Karpas-422 (cell line): ENCODE data around the gene LIMS1. TPM values are rescaled to one million over a fixed set of nuclear protein-coding genes. Genes with fewer than 3 reads are reported as not detected.
A peak's percentile ranks its signal among the peaks of the same experiment; 100 is the strongest.

Experiments
- DNase-seq: peaks from one replicate; pipeline ENCODE4 v3.0.0-alpha.2; 2015
- H2AFZ ChIP-seq: fragments of 200-600 bp; sonication (generic); 2 replicates; pipeline ENCODE4 v1.6.1; 2014; ENCODE audit warnings: antibody characterized with exemption, low read length, mixed read lengths
- H3K27ac ChIP-seq: fragments of 200-600 bp; sonication (generic); 2 replicates; pipeline ENCODE4 v1.5.1; 2014; ENCODE audit warnings: mild to moderate bottlenecking, low read length, moderate library complexity
- H3K27me3 ChIP-seq: fragments of 200-600 bp; sonication (generic); 2 replicates; pipeline ENCODE4 v1.6.1; 2014; ENCODE audit warnings: low read length, mixed read lengths
- H3K36me3 ChIP-seq: fragments of 200-600 bp; sonication (generic); 2 replicates; pipeline ENCODE4 v1.6.1; 2014; ENCODE audit warnings: low read length, mixed read lengths; ENCODE audit not compliant: insufficient read depth
- H3K4me1 ChIP-seq: fragments of 200-600 bp; sonication (generic); 2 replicates; pipeline ENCODE4 v1.6.1; 2014; ENCODE audit warnings: mild to moderate bottlenecking, low read length, mixed read lengths
- H3K4me2 ChIP-seq: fragments of 200-600 bp; sonication (generic); 2 replicates; pipeline ENCODE4 v1.6.1; 2014; ENCODE audit warnings: low read length, low read depth, mild to moderate bottlenecking; ENCODE audit not compliant: poor library complexity, severe bottlenecking
- H3K4me3 ChIP-seq: fragments of 200-600 bp; sonication (generic); 2 replicates; pipeline ENCODE4 v1.5.1; 2014; ENCODE audit warnings: mild to moderate bottlenecking, antibody characterized with exemption, low read length, mixed read lengths
- H3K79me2 ChIP-seq: fragments of 200-600 bp; sonication (generic); 2 replicates; pipeline ENCODE4 v1.6.1; 2014; ENCODE audit warnings: mild to moderate bottlenecking, low read length, mixed read lengths
- H3K9ac ChIP-seq: fragments of 200-600 bp; sonication (generic); 2 replicates; pipeline ENCODE4 v1.6.0; 2014; ENCODE audit warnings: low read length
- H3K9me2 ChIP-seq: fragments of 200-600 bp; sonication (generic), shearing (Covaris generic); replicated peaks from 2 replicates; pipeline ENCODE4 v1.6.0; 2014; ENCODE audit warnings: mild to moderate bottlenecking, low read length, moderate library complexity; ENCODE audit not compliant: insufficient read depth
- H3K9me3 ChIP-seq: fragments of 300-700, 200-600 bp; sonication (generic); 2 replicates; pipeline ENCODE4 v1.6.1; 2014; ENCODE audit warnings: low read length, mixed read lengths
- H4K20me1 ChIP-seq: fragments of 200-600 bp; sonication (generic); 2 replicates; pipeline ENCODE4 v1.6.1; 2014; ENCODE audit warnings: mild to moderate bottlenecking, antibody characterized with exemption, low read length, low read depth; ENCODE audit not compliant: insufficient read depth
- total RNA-seq: library from RNA; depleted of rRNA; stranded (reverse); fragments of >200 nt; shearing (Covaris generic); gene quantifications from 2 replicates; pipeline ENCODE4 v1.2.3, GENCODE V29; 2014; ENCODE audit warnings: low replicate concordance

LIMS1 gene
- total RNA-seq, 1 experiment from 2014 or later, result 9.7 TPM

DNA sequence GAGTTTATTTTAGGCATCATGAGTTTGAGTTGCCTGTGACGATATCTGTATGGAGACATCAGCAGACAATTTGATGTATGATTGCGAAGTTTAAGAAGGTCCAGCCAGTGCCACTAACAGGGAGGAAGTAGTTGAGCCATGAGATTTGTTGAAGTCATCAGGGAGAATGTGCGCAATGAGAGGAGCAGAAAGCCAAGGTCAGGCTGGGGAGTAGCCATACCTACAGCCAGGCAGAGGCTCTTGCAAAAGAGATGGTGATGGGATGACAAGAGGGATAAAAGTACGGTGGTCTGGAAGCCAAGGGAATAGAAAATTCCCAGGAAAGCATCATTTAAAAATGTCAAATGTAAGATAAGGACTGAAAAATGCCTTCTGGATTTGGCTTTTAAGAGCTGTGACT lies 51.2 kb downstream of the LIMS1 start:
- no peak overlapping the region for H3K27ac ChIP-seq
- no peak overlapping the region for H3K4me3 ChIP-seq
- no peaks in the 10 kb centered on the region for H3K27me3 ChIP-seq
- peaks cover 11% of the 10 kb centered on the region for H3K4me1 ChIP-seq
- no peak overlapping the region for H3K9ac ChIP-seq
- H3K9me2 ChIP-seq, result no peaks in the 10 kb centered on the region
- peaks cover 49% of the 10 kb centered on the region for H4K20me1 ChIP-seq
- no peaks in the 10 kb centered on the region for H3K36me3 ChIP-seq
- no peaks in the 10 kb centered on the region for H3K79me2 ChIP-seq
- DNase-seq, result no peak
- no peak overlapping the region for H2AFZ ChIP-seq
- no peak overlapping the region for H3K4me2 ChIP-seq
- no peaks in the 10 kb centered on the region for H3K9me3 ChIP-seq

- no peaks in the 10 kb centered on the region for H3K27me3 ChIP-seq
- no peak overlapping the region for H3K4me2 ChIP-seq
- no peaks in the 10 kb centered on the region for H3K9me2 ChIP-seq
- no peaks in the 10 kb centered on the region for H3K36me3 ChIP-seq
- H2AFZ ChIP-seq, result no peak overlapping the region
- no peak overlapping the region for H3K4me3 ChIP-seq
- H3K4me1 ChIP-seq, result peaks cover 11% of the 10 kb centered on the region
- DNase-seq, result no peak
- H4K20me1 ChIP-seq, result peaks cover 52% of the 10 kb centered on the region
- no peaks in the 10 kb centered on the region for H3K79me2 ChIP-seq
- H3K9ac ChIP-seq, result no peak overlapping the region
- H3K9me3 ChIP-seq, result no peaks in the 10 kb centered on the region
- no peak overlapping the region for H3K27ac ChIP-seq
These were observed 51.8 kb downstream of the LIMS1 start for GRCh38 chr2:108586116-108586515.

DNA sequence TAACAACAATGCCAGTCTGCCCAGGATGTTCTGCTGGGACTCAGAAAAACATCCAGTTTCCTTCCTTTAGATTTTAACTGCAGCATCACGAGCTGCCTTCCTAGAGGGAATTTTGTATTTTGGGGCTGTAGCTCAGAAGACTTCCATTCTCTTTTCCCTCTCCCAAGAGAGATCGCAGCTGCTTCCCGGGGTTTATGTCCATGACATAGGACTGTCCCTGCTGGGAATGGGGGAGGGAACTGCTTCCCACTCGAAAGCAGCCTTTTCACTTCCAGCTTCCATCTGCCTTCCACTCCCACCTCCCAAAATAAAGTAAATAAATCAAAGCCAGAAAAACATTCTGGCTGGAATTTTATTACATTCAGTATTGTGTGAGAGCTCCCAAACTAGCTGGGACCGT lies 52.4 kb downstream of the LIMS1 start:
- Histone ChIP-seq H3K36me3 (no peaks in the 10 kb centered on the region), H3K9me3 (no peaks in the 10 kb centered on the region), H4K20me1 (peaks cover 53% of the 10 kb centered on the region), H3K27ac (no peak overlapping the region), H3K4me3 (no peak overlapping the region), H3K4me2 (no peak overlapping the region), H3K27me3 (no peaks in the 10 kb centered on the region), H3K9me2 (no peaks in the 10 kb centered on the region), H3K9ac (no peak overlapping the region), H2AFZ (no peak overlapping the region), H3K4me1 (peaks cover 11% of the 10 kb centered on the region), H3K79me2 (no peaks in the 10 kb centered on the region)
- DNase-seq, result no peak

- peaks cover 49% of the 10 kb centered on the region for H4K20me1 ChIP-seq
- H3K36me3 ChIP-seq, result no peaks in the 10 kb centered on the region
- H3K4me1 ChIP-seq, result peaks cover 11% of the 10 kb centered on the region
- no peak for DNase-seq
- no peak overlapping the region for H3K4me2 ChIP-seq
- no peaks in the 10 kb centered on the region for H3K9me3 ChIP-seq
- H3K27ac ChIP-seq, result no peak overlapping the region
- H2AFZ ChIP-seq, result no peak overlapping the region
- no peaks in the 10 kb centered on the region for H3K27me3 ChIP-seq
- H3K9me2 ChIP-seq, result no peaks in the 10 kb centered on the region
- H3K4me3 ChIP-seq, result no peak overlapping the region
- H3K9ac ChIP-seq, result no peak overlapping the region
- no peaks in the 10 kb centered on the region for H3K79me2 ChIP-seq
These were observed 53.4 kb downstream of the LIMS1 start for GRCh38 chr2:108587621-108588020.

DNA sequence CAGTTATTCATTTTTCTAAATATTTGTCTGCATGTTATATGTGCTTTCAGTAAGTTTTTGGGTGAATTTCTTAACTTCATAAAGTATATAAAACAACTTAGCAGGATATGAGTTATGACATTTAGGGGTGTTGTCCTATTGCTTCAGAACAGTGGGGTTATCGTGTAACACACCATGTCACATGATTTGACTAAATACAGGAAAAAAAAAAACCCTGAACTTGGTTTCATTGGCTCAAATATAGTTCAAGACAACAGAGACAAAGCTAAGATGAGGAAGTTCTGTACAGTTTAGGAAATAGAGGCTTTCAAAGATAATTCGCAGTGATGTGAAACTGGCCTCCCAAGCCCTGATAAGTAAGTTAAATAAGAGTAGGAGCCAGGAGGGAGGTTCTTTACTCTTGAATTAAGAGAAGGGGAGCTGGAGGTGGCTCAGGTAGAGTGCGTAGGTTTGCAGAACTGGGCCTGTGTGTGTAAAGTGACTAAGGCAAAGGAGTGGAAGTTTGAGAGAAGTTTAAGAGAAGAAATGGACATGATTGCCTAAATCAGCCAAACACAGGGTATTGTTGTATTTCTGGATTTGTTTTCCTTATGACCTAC lies 53.9 kb downstream of the LIMS1 start:
- Histone ChIP-seq H4K20me1 (peaks cover 53% of the 10 kb centered on the region), H3K27ac (no peak overlapping the region), H3K4me3 (no peak overlapping the region), H3K9me2 (no peaks in the 10 kb centered on the region), H3K27me3 (no peaks in the 10 kb centered on the region), H3K9ac (no peak overlapping the region), H2AFZ (no peak overlapping the region), H3K79me2 (no peaks in the 10 kb centered on the region), H3K4me1 (peaks cover 11% of the 10 kb centered on the region), H3K4me2 (no peak overlapping the region), H3K9me3 (no peaks in the 10 kb centered on the region), H3K36me3 (no peaks in the 10 kb centered on the region)
- peak; percentile 67 for DNase-seq

DNA sequence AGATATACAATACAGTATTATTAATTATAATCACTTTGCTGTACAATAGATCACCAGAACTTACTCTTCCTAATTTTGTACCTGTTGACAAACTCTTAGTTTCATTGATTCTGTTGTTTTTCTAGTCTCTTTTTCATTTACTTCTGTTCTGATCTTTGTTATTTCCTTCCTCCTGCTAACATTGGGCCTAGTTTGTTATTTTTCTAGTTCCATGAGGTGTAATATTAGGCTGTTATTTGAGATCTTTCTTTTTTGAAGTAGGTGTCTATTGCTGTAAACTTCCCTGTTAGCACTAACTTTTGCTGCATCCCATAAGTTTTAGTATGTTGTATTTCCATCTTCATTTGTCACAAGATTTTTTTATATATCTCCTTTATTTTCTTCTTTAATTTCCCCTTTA lies 55.1 kb downstream of the LIMS1 start:
- Histone ChIP-seq H3K4me3 (no peak overlapping the region), H3K36me3 (no peaks in the 10 kb centered on the region), H4K20me1 (peaks cover 58% of the 10 kb centered on the region), H3K9me2 (no peaks in the 10 kb centered on the region), H3K79me2 (no peaks in the 10 kb centered on the region), H3K4me1 (peaks cover 11% of the 10 kb centered on the region), H3K27me3 (no peaks in the 10 kb centered on the region), H3K4me2 (no peak overlapping the region), H3K9ac (no peak overlapping the region), H3K27ac (no peak overlapping the region), H3K9me3 (no peaks in the 10 kb centered on the region), H2AFZ (no peak overlapping the region)
- no peak for DNase-seq

DNA sequence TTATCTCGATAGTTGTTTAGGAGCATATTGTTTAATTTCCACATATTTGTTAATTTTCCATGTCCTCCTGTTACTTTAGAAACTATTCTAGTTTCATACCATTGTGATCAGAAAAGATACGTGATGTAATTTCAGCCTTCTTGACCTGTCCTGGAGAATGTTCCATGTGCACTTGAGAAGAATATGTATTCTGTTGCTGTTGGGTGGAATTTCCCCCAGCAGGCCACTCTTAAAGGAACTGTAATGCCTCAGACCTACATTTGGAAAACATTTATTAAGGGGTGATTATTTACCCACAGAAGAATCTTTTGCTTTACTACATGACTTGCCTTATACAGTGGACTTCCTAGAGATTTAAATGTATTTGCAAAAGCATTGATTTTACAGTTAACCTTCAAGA lies 55.5 kb downstream of the LIMS1 start:
- no peak for DNase-seq
- no peaks in the 10 kb centered on the region for H3K36me3 ChIP-seq
- H3K4me1 ChIP-seq, result peaks cover 11% of the 10 kb centered on the region
- no peak overlapping the region for H3K9ac ChIP-seq
- no peak overlapping the region for H3K27ac ChIP-seq
- H3K27me3 ChIP-seq, result no peaks in the 10 kb centered on the region
- H2AFZ ChIP-seq, result no peak overlapping the region
- no peak overlapping the region for H3K4me2 ChIP-seq
- H3K4me3 ChIP-seq, result no peak overlapping the region
- no peaks in the 10 kb centered on the region for H3K79me2 ChIP-seq
- H4K20me1 ChIP-seq, result peaks cover 55% of the 10 kb centered on the region
- no peaks in the 10 kb centered on the region for H3K9me3 ChIP-seq
- H3K9me2 ChIP-seq, result no peaks in the 10 kb centered on the region

- H3K27ac ChIP-seq, result no peak overlapping the region
- H3K9ac ChIP-seq, result no peak overlapping the region
- no peak for DNase-seq
These were observed 56.9 kb downstream of the LIMS1 start for GRCh38 chr2:108591163-108591562.

More at GRCh38 chr2:108591163-108591562, 56.9 kb downstream of the LIMS1 start:
- Histone ChIP-seq H3K9me2 (no peaks in the 10 kb centered on the region), H4K20me1 (peaks cover 47% of the 10 kb centered on the region), H3K4me2 (no peak overlapping the region), H3K79me2 (no peaks in the 10 kb centered on the region), H2AFZ (no peak overlapping the region), H3K4me3 (no peak overlapping the region), H3K36me3 (no peaks in the 10 kb centered on the region), H3K9me3 (no peaks in the 10 kb centered on the region), H3K27me3 (no peaks in the 10 kb centered on the region), H3K4me1 (peaks cover 11% of the 10 kb centered on the region)
